GM18519 (cell line): ENCODE measurements around the gene KCNA3.

Experiments used
- ATAC-seq: cut with Tn5 transposase; IDR thresholded peaks from one replicate; pipeline ENCODE4 v1.9.1; 2021; ENCODE audit warnings: mild to moderate bottlenecking, moderate library complexity; ENCODE audit not compliant: unreplicated experiment, low FRiP score

Gene KCNA3

DNA sequence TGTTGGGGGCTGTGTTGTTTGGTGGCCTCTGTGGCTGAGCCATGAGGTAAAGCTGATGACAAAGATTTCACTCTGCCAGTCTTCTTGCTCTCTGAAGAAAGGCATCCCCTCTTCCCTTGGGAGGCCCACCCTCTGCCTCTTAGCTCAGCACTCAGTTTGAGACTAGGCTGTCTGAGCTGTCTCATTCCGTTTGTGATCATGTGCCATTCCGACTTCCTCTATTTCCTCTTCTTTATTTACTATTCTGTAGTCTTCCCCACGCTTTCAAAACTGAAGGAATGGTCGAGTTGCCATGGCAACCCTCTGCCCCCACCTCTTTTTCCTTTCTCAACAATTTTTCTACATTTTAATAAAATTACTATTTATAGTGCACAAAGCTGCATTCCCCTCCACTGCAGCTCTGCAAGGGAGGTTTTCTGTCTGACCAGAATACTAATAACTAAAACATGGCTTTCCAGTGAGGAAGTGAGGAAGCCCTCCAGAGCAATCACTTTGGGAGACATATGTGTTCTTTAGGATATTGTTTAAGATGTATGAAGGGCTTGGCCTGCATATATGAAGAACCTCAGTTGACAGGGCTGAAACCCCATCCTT is 30.8 kb downstream of the KCNA3 start:
- no peak for ATAC-seq

GRCh38 chr1:110639724-110640386 is 34.9 kb downstream of the KCNA3 start:
- ATAC-seq, result no peak

DNA sequence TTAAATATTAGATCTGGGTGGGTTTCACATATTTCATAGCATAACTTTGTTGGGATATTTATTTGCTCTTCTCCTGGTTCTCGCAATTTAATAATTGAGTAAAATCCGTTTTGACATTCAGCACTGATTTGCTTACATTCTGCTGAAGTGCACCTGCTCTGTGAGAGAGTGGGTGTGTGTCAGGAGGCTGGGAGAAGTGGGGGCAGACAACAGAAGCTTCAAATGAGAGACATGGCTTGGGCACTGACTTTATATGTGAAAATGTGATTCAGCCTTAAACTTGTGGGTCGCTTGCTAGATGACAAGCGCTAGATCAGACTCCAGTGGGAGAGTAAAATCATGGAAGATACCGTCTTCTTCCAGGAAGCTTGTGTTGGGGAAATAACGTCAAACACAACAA is 36.2 kb downstream of the KCNA3 start:
- no peak for ATAC-seq

- no peak for ATAC-seq
Observed at GRCh38 chr1:110638058-110638457, 36.7 kb downstream of the KCNA3 start.

- no peak for ATAC-seq
Observed at GRCh38 chr1:110637475-110637874, 37.3 kb downstream of the KCNA3 start.

GRCh38 chr1:110636149-110636935 is 38.4 kb downstream of the KCNA3 start:
- ATAC-seq, result no peak

DNA sequence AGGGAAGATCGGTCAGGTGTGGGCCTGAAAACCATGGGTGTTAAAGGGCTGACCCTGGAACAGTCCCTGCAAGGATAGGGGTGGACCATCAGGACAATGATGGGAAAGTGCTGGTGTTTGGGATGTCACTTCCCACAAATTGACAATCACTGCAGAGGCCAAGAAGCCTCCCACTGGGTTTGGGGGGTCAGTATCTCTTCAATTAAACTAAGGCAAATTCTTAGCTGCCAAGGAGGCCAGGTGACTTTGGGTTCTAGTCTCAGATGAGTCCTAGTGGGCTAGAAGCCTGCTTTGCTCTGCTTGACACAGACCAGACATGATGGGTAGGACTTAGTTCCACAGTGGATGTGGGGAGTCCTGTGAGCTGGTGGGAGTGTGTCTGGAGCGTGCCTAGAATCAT is 39.3 kb downstream of the KCNA3 start:
- no peak for ATAC-seq

GRCh38 chr1:110634455-110635311 is 40.1 kb downstream of the KCNA3 start:
- no peak for ATAC-seq

GRCh38 chr1:110634086-110634454 is 40.7 kb downstream of the KCNA3 start:
- no peak for ATAC-seq

GRCh38 chr1:110633646-110634030 is 41.1 kb downstream of the KCNA3 start:
- ATAC-seq, result no peak

DNA sequence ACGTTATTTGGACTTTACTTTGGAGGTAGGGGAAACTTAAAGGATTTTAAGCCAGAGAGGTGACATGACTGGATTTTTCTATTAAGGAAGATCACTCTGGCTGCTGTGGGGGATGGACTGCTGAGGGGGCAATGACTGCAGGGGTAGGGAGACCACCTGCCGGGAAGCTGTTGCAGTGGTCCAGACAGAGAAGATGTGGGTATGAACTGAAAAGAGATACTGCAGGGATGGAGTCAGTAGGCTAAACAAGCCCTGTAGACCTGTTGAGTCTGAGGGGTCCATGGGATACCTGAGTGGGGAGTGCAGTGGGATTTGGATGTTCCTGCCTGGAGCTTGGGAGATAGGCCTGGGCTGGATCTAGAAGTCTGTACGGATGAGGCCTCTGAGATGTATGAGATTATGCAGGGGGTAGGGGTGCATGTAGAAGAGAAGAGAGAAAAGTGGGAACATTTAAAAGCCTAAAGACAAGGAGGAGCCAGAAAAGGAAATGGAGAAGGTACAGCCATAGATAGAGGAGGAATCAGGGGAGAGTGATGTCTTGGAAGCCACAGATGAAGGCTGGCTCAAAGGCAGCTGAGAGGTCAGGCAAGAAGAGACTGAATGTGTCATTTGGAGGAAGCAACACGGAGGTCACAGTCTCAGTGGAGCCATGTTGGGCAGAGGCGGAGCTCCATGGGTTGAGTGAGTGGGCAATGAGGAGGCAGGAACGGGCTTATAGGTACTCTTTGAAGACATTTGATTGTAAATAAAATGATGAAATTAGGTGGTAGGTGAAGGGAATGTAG is 42.7 kb downstream of the KCNA3 start:
- ATAC-seq, result no peak

GRCh38 chr1:110630839-110631663 is 43.7 kb downstream of the KCNA3 start:
- no peak for ATAC-seq

DNA sequence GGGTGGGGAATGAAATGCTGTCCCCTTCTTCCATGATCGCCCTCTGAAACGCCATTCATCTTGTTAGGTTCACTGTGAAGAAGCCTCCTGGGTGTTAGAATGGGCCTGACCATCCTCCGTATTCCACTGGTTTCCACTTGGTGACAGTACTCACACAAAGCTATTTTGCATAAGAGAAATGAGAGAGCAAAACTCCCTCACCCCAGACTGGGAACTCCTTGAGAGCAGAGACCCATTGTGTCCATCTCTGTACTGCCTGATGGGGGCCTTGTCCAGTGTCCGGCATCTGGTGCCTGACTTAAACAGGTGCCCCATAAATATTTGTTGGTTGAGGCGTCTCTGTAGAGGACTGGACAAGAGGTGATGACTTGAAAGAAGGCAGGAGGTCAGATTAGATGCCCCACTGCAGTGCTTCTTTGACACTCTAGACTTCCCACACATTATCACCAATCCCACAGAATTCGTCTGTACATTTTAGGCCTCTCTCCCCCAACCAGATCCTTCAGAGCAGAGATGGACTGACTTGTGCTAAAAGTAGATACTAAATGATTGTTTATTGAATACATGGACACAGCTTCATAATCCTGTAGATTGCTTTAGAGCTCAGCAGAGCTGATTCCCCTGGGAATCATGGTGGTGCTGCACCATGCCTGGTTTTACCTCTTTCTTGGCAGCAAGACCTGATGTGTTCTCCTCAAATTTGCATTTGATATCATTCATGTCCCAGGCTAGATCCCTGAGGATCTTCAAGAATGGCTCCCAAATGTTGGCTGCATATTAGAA is 46.2 kb downstream of the KCNA3 start:
- ATAC-seq, result no peak

- ATAC-seq, result no peak
Observed at GRCh38 chr1:110627764-110628163, 47.0 kb downstream of the KCNA3 start.

DNA sequence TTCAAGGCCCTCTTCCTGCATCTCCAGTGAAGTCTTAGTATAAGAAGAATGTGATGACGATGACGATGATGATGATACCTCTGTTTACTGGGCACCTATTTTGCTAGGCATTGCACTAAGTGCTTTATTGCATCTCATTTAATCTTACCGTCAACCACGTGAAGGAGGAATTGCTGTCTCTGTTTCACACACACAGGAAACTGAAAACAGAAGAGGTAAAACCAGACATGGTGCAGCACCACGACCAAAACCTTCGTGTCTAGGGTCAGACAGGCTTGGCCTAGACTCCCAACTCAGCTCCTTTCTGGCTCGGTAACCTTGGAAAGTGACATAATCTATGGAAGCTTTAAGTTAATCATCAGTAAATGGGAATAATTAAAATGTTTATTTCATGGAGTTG is 47.9 kb downstream of the KCNA3 start:
- ATAC-seq, result no peak
